HL-60 (cell line): ENCODE measurements around the gene TP53BP1.
"Not testable (repeated sequence)": the region's sequence is repeated elsewhere in the genome, so short reads cannot be mapped to it uniquely, and the experiment has no call there.

Source experiments
- DNase-seq, 2 experiments: peaks; one replicate each; pipeline ENCODE4 v3.0.0-alpha.2; 2010 to 2020; ENCODE audit warnings: low read depth in 1 of 2, low spot score in 1 of 2
- H3K27ac ChIP-seq: fragments of 250-450 bp; sonication (Bioruptor Pico); replicated peaks from 2 replicates; pipeline ENCODE4 v1.5.1; 2020; ENCODE audit warnings: mild to moderate bottlenecking, moderate library complexity
- H3K27me3 ChIP-seq: fragments of 250-450 bp; sonication (Bioruptor Pico); 2 replicates; pipeline ENCODE4 v1.5.1; 2021; ENCODE audit warnings: mild to moderate bottlenecking, moderate library complexity; ENCODE audit not compliant: insufficient read depth, poor library complexity, severe bottlenecking
- H3K4me3 ChIP-seq: replicated peaks from 2 replicates; pipeline ENCODE4 v1.5.1; 2011; ENCODE audit warnings: mild to moderate bottlenecking, control low read depth, low read length; ENCODE audit not compliant: insufficient read depth
- CTCF ChIP-seq: IDR thresholded peaks from one replicate; pipeline ENCODE4 v1.5.1; 2011; ENCODE audit warnings: low read length, control low read depth, inconsistent platforms; ENCODE audit not compliant: insufficient read depth
- GABPA ChIP-seq: IDR thresholded peaks from 2 replicates; pipeline ENCODE4 v1.6.1; 2012; ENCODE audit warnings: low read depth
- POLR2AphosphoS5 ChIP-seq: IDR thresholded peaks from 2 replicates; pipeline ENCODE4 v1.6.1; 2012; ENCODE audit warnings: low read depth
- REST ChIP-seq: IDR thresholded peaks from 2 replicates; pipeline ENCODE4 v1.6.1; 2012; ENCODE audit warnings: low read depth; ENCODE audit not compliant: insufficient replicate concordance
- SPI1 ChIP-seq: IDR thresholded peaks from 2 replicates; pipeline ENCODE4 v1.6.1; 2012; ENCODE audit warnings: low read depth, mild to moderate bottlenecking, borderline replicate concordance

TP53BP1 gene

GRCh38 chr15:43534897-43535296 is 41.9 kb upstream of the TP53BP1 start:
- Histone ChIP-seq H3K4me3 (no peak overlapping the region), H3K27me3 (no peaks in the 10 kb centered on the region), H3K27ac (no peak overlapping the region)
- no peak for TF ChIP-seq SPI1
- TF ChIP-seq REST, result no peak
- no peak for TF ChIP-seq CTCF
- TF ChIP-seq POLR2AphosphoS5, result no peak
- no peak for TF ChIP-seq GABPA
- DNase-seq, result no peak

- H3K27ac ChIP-seq, H3K4me3 ChIP-seq, H3K27me3 ChIP-seq, DNase-seq: not testable (repeated sequence)
Observed at GRCh38 chr15:43532826-43533225, 39.9 kb upstream of the TP53BP1 start.

- H3K27me3 ChIP-seq, result no peaks in the 10 kb centered on the region
- TF ChIP-seq POLR2AphosphoS5 (no peak), CTCF (no peak), REST (no peak), SPI1 (no peak)
- no peak overlapping the region for H3K4me3 ChIP-seq
- no peak overlapping the region for H3K27ac ChIP-seq
- DNase-seq, result no peak
Observed at GRCh38 chr15:43531018-43531670, 38.2 kb upstream of the TP53BP1 start.

- Histone ChIP-seq H3K27me3 (no peaks in the 10 kb centered on the region), H3K4me3 (no peak overlapping the region), H3K27ac (no peak overlapping the region)
- DNase-seq, result no peak
- TF ChIP-seq GABPA, result no peak
- no peak for TF ChIP-seq REST
- TF ChIP-seq POLR2AphosphoS5, result no peak
- no peak for TF ChIP-seq CTCF
- TF ChIP-seq SPI1, result no peak
Observed at GRCh38 chr15:43529587-43530345, 36.8 kb upstream of the TP53BP1 start.
